ENCODE measurements around the gene BSDC1. TPM values are rescaled to one million over a fixed set of nuclear protein-coding genes. Genes with fewer than 3 reads are reported as not detected.

The BSDC1 gene
- total RNA-seq, 1 donor from 2014 or later, result 62.8 TPM

Other genes starting within 250 kb of the BSDC1 start
- gene TXLNA, start 214.8 kb downstream of the BSDC1 start, total RNA-seq, result 44.2 and 44.4 TPM in 2 replicates
- 65.3 and 89.7 TPM in 2 replicates for gene CCDC28B, start 193.8 kb downstream of the BSDC1 start, total RNA-seq
- 2.0 and 2.3 TPM in 2 replicates for gene IQCC, start 188.8 kb downstream of the BSDC1 start, total RNA-seq
- 0.11 TPM in 1 of 2 replicates, not detected in the other for gene DCDC2B, start 185.4 kb downstream of the BSDC1 start, total RNA-seq
- 10.1 and 11.6 TPM in 2 replicates for gene TMEM234, start 172.1 kb downstream of the BSDC1 start, total RNA-seq
- gene EIF3I, start 172.0 kb downstream of the BSDC1 start, total RNA-seq, result 222 and 238 TPM in 2 replicates
- gene FAM167B, start 147.2 kb downstream of the BSDC1 start, total RNA-seq, result 0.53 TPM in 1 of 2 replicates, not detected in the other
- gene LCK, start 143.2 kb downstream of the BSDC1 start, total RNA-seq, result not detected in 2 replicates
- 21.0 and 21.4 TPM in 2 replicates for gene HDAC1, start 102.4 kb downstream of the BSDC1 start, total RNA-seq
- gene MARCKSL1, start 58.2 kb downstream of the BSDC1 start, total RNA-seq, result 65.5 and 94.0 TPM in 2 replicates
- 4.4 and 5.2 TPM in 2 replicates for gene FAM229A, start 32.0 kb downstream of the BSDC1 start, total RNA-seq
- 0.88 and 1.0 TPM in 2 replicates for gene TSSK3, start 31.9 kb downstream of the BSDC1 start, total RNA-seq
- gene ZBTB8B, start 70.6 kb upstream of the BSDC1 start, total RNA-seq, result 0.03 and 0.16 TPM in 2 replicates
- 2.8 and 3.7 TPM in 2 replicates for gene ZBTB8A, start 145.0 kb upstream of the BSDC1 start, total RNA-seq